ENCODE measurements around the gene SLC44A2. TPM values are rescaled to one million over a fixed set of nuclear protein-coding genes. Genes with fewer than 3 reads are reported as not detected.
A peak's percentile ranks its signal among the peaks of the same experiment; 100 is the strongest.

SLC44A2 gene
- total and polyA plus RNA-seq, 10 of the 15 experiments (the other 5 are each of a cell fraction or from before 2014, with no cell fraction given), result 3.0 to 51.3 (median 26.8) TPM

DNA sequence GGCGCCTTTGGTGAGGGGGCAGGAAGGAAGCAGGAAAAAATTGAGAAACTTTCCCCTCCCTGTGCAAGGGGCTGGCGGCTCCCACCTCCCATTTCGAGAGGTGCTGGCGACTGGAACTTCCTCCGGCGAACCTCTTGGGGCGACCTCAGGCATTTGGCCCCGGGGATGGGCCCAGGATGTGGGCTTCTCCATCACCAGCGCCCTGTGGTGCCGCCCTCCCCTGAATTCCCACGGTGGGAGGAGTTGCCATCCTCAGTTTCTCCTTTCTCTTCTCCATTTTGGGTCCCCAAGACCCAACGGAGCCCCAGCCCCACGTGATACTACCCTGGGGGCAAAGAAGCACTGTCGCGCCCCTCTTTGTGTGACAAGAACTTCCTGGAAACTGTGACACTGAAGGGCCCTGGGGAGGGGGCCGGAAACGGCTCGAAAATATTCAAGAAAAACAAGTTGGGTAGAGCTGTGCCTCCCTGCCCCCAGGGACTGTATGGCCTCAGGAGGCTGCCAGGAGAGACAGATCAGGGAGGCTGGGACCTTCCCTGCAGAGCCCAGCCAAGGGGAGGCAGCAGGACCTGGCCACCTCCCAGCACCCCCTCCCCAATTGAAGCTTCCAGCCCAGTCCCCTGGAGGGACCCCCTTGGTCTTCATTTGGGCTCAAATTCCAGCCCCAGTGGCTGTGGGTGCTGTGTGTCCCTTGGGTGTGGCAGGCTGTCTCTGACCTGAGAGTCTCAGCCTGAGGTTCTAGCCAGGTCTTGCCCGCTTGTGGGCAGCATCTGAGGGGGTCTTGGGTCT, 22.1 kb upstream of the SLC44A2 start (continued):
- TF ChIP-seq IKZF1 (conservative IDR thresholded peaks at IDR 0.05), result peak; percentile 71
- peak; percentile 23; the same call in 1 of the 2 replicates for TF ChIP-seq BACH1 (IDR thresholded peaks at IDR 0.05; ENCODE audit: borderline replicate concordance)
- TF ChIP-seq CHD2 (IDR thresholded peaks at IDR 0.05; ENCODE audit: borderline replicate concordance, low read depth, low read length), result peak; percentile 57; the same call in 1 of the 2 replicates
- peak; percentile 63; the same call in 2 of the 3 replicates for TF ChIP-seq POU2F2 (IDR thresholded peaks at IDR 0.05; ENCODE audit: borderline replicate concordance, low read depth, low read length)
- peak; percentile 71 for TF ChIP-seq ATF7 (IDR thresholded peaks at IDR 0.05; ENCODE audit: low read depth)
- peak; percentile 55; the same call in 1 of the 2 replicates for TF ChIP-seq LARP7 (IDR thresholded peaks at IDR 0.05)
- TF ChIP-seq NR2F1 (conservative IDR thresholded peaks at IDR 0.05), result peak; percentile 49; the same call in 1 of the 2 replicates
- TF ChIP-seq POLR2AphosphoS2 (IDR thresholded peaks at IDR 0.05; ENCODE audit: low read depth, low read length), result 0 out of 2 replicates have a peak, but pooled peaks have one; percentile 35
- peak; percentile 67 for TF ChIP-seq SMAD1 (IDR thresholded peaks at IDR 0.05; ENCODE audit: low read depth, partially characterized antibody)
- TF ChIP-seq TCF12 (IDR thresholded peaks at IDR 0.05; ENCODE audit: low read depth, low read length), result no peak
- TF ChIP-seq TCF3 (IDR thresholded peaks at IDR 0.05; ENCODE audit: borderline replicate concordance, insufficient read depth, low read depth, low read length), result no peak
- peak; percentile 50; the same call in 1 of the 2 replicates for TF ChIP-seq MXI1 (IDR thresholded peaks at IDR 0.05; ENCODE audit: low read depth, low read length)
- TF ChIP-seq ETV6 (conservative IDR thresholded peaks at IDR 0.05 in 1 of 2, IDR thresholded peaks at IDR 0.05 in 1 of 2; ENCODE audit: borderline replicate concordance in 1 of 2, low read depth in 1 of 2), result no peak
- TF ChIP-seq IKZF2 (IDR thresholded peaks at IDR 0.05), result peak in 1 of 2 experiments; percentile 58
- TF ChIP-seq MEF2B (IDR thresholded peaks at IDR 0.05; ENCODE audit: partially characterized antibody, poor library complexity, severe bottlenecking), result peak; percentile 100
- peak; percentile 39; the same call in 1 of the 2 replicates for TF ChIP-seq DPF2 (IDR thresholded peaks at IDR 0.05)
- 0 out of 2 replicates have a peak, but pooled peaks have one; percentile 27 for TF ChIP-seq FOXM1 (IDR thresholded peaks at IDR 0.05; ENCODE audit: low read depth, low read length)
- TF ChIP-seq ZZZ3 (IDR thresholded peaks at IDR 0.05; ENCODE audit: control insufficient read depth, insufficient read length, low read depth), result no peak
- TF ChIP-seq JUND (IDR thresholded peaks at IDR 0.05; ENCODE audit: low read depth, low read length), result no peak
- 0 out of 2 replicates have a peak, but pooled peaks have one; percentile 14 for TF ChIP-seq PAX5 (IDR thresholded peaks at IDR 0.05; ENCODE audit: borderline replicate concordance, low read depth, low read length)
- no peak for TF ChIP-seq MEF2A (IDR thresholded peaks at IDR 0.05; ENCODE audit: insufficient read depth, low read depth, low read length)
- peak; percentile 95 for TF ChIP-seq GATAD2B (conservative IDR thresholded peaks at IDR 0.05; ENCODE audit: low read depth)
- 0 out of 2 replicates have a peak, but pooled peaks have one; percentile 8 for TF ChIP-seq MTA2 (IDR thresholded peaks at IDR 0.05; ENCODE audit: low read depth)
- TF ChIP-seq ZSCAN29 (IDR thresholded peaks at IDR 0.05), result no peak
- no peak for TF ChIP-seq SUPT20H (IDR thresholded peaks at IDR 0.05; ENCODE audit: borderline replicate concordance, control insufficient read depth, low read depth, low read length)
- peak; percentile 87 for TF ChIP-seq RAD51 (IDR thresholded peaks at IDR 0.05)
- TF ChIP-seq, protein P1, sequence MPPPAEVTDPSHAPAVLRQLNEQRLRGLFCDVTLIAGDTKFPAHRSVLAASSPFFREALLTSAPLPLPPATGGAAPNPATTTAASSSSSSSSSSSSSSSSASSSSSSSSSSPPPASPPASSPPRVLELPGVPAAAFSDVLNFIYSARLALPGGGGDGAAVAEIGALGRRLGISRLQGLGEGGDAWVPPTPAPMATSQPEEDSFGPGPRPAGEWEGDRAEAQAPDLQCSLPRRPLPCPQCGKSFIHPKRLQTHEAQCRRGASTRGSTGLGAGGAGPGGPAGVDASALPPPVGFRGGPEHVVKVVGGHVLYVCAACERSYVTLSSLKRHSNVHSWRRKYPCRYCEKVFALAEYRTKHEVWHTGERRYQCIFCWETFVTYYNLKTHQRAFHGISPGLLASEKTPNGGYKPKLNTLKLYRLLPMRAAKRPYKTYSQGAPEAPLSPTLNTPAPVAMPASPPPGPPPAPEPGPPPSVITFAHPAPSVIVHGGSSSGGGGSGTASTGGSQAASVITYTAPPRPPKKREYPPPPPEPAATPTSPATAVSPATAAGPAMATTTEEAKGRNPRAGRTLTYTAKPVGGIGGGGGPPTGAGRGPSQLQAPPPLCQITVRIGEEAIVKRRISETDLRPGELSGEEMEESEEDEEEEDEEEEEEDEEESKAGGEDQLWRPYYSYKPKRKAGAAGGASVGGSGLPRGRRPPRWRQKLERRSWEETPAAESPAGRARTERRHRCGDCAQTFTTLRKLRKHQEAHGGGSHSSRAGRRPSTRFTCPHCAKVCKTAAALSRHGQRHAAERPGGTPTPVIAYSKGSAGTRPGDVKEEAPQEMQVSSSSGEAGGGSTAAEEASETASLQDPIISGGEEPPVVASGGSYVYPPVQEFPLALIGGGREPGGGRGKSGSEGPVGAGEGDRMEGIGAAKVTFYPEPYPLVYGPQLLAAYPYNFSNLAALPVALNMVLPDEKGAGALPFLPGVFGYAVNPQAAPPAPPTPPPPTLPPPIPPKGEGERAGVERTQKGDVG (CRISPR knock-in tag; IDR thresholded peaks at IDR 0.05), result no peak
